HG03378 (cell line): Measurements from ENCODE around the gene CFAP221.

ENCODE experiments used
- ATAC-seq: cut with Tn5 transposase; IDR thresholded peaks from one replicate; pipeline ENCODE4 v1.9.1; 2021; ENCODE audit warnings: mild to moderate bottlenecking, moderate library complexity; ENCODE audit not compliant: unreplicated experiment

The CFAP221 gene

GRCh38 chr2:119641562-119642258 lies 97.5 kb downstream of the CFAP221 start:
- ATAC-seq = peak; percentile 96

GRCh38 chr2:119644186-119644585 lies 99.9 kb downstream of the CFAP221 start:
- ATAC-seq = no peak

GRCh38 chr2:119645173-119645855 lies 101.1 kb downstream of the CFAP221 start:
- ATAC-seq = no peak

GRCh38 chr2:119646149-119646548 lies 101.9 kb downstream of the CFAP221 start:
- no peak for ATAC-seq

GRCh38 chr2:119647440-119648169 lies 103.4 kb downstream of the CFAP221 start:
- ATAC-seq = peak; percentile 96

- ATAC-seq = no peak
Observed at GRCh38 chr2:119649364-119649917, 105.2 kb downstream of the CFAP221 start.

- ATAC-seq = no peak
Observed at GRCh38 chr2:119650206-119650605, 106.0 kb downstream of the CFAP221 start.

- ATAC-seq = no peak
Observed at GRCh38 chr2:119650846-119651370, 106.7 kb downstream of the CFAP221 start.

GRCh38 chr2:119657466-119658145 lies 113.4 kb downstream of the CFAP221 start:
- ATAC-seq = no peak

- no peak for ATAC-seq
Observed at GRCh38 chr2:119659601-119660342, 115.5 kb downstream of the CFAP221 start.

GRCh38 chr2:119660343-119660658 lies 116.1 kb downstream of the CFAP221 start:
- no peak for ATAC-seq

- ATAC-seq = no peak
Observed at GRCh38 chr2:119662297-119662696, 118.0 kb downstream of the CFAP221 start.

- no peak for ATAC-seq
Observed at GRCh38 chr2:119668546-119668945, 124.3 kb downstream of the CFAP221 start.

GRCh38 chr2:119671016-119671415 lies 126.8 kb downstream of the CFAP221 start:
- ATAC-seq = no peak

GRCh38 chr2:119671752-119672151 lies 127.5 kb downstream of the CFAP221 start:
- no peak for ATAC-seq

GRCh38 chr2:119672161-119672862 lies 128.1 kb downstream of the CFAP221 start:
- no peak for ATAC-seq

GRCh38 chr2:119673796-119674195 lies 129.5 kb downstream of the CFAP221 start:
- ATAC-seq = no peak

GRCh38 chr2:119674711-119675500 lies 130.7 kb downstream of the CFAP221 start:
- ATAC-seq = no peak
